ENCODE results near the gene MGLL.

GRCh38 chr3:127678611-127679533 lies 143.4 kb downstream of the MGLL start:
- TF ChIP-seq CTCF (IDR thresholded peaks at IDR 0.05) (no peak), POLR2A (IDR thresholded peaks at IDR 0.05) (no peak)

All from right lobe of liver (tissue), 4 donors.